Thoracic aorta (tissue), 2 donors: ENCODE results near the gene FAM171A1. TPM values are rescaled to one million over a fixed set of nuclear protein-coding genes. Genes with fewer than 3 reads are reported as not detected.

Experiments used
- ATAC-seq: fragments of 150-250 bp; one replicate; pipeline ENCODE4 v1.8.0; 2017; ENCODE audit warnings: low read depth; ENCODE audit not compliant: insufficient number of reproducible peaks, low FRiP score
- DNase-seq: peaks from one replicate; pipeline ENCODE4 v3.0.0-alpha.2; 2020; ENCODE audit warnings: low spot score
- H3K27ac ChIP-seq, 2 donors: fragments of 200-600 bp; sonication (generic); 1 replicate in 1 of 2; 2 replicates in 1 of 2; pipeline ENCODE4 v1.5.1; 2016; ENCODE audit warnings: mild to moderate bottlenecking in 2 of 2, moderate library complexity in 2 of 2
- H3K27me3 ChIP-seq: fragments of 200-600 bp; sonication (generic); replicated peaks from 2 replicates; pipeline ENCODE4 v1.6.0; 2016; ENCODE audit warnings: mild to moderate bottlenecking; ENCODE audit not compliant: insufficient read depth
- H3K36me3 ChIP-seq: fragments of 200-600 bp; sonication (generic); one replicate; pipeline ENCODE4 v1.5.1; 2016
- H3K4me1 ChIP-seq, 2 donors: fragments of 200-600 bp; sonication (generic); 1 replicate in 1 of 2; 2 replicates in 1 of 2; pipeline versions ENCODE4 v1.5.1 to v1.6.0; 2016; ENCODE audit warnings: low read depth in 2 of 2, mild to moderate bottlenecking in 1 of 2; ENCODE audit not compliant: control insufficient read depth in 1 of 2
- H3K4me3 ChIP-seq: fragments of 200-600 bp; sonication (generic); 2 replicates; pipeline ENCODE4 v1.5.1; 2016; ENCODE audit warnings: mild to moderate bottlenecking
- H3K9me3 ChIP-seq: fragments of 200-600 bp; sonication (generic); 2 replicates; pipeline ENCODE4 v1.5.1; 2016
- total RNA-seq, 2 donors: library from RNA; depleted of rRNA; stranded (reverse); fragments of >200 nt; gene quantifications; one replicate each; pipeline versions ENCODE4 v1.1.0 to v1.2.3, GENCODE V29; 2016
- TF ChIP-seq, protein P1 (sequence below): fragments of 200-600 bp; sonication (generic); IDR thresholded peaks from one replicate; pipeline ENCODE4 v1.5.1; 2019; ENCODE audit warnings: antibody characterized with exemption

Gene FAM171A1
- total RNA-seq, 2 donors from 2014 or later, result 14.8 to 28.7 TPM

DNA sequence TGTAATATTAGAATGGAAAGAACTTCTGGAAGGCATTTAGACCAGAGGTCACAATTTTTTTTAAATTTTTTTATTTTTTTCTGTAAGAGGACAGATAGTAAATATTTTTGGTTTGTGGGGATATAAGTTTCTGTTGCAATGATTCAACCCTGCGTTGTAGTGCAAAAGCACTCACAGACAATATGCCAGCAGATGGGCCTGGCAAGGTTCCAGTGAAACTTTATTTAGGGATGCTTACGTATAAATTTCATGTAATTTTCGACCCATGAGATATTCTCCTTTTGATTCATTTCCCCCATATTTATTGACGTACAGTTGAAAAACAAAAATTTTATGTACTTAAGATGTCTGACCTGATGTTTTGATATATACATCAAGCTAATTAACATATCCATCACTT lies 129.8 kb downstream of the FAM171A1 start:
- ATAC-seq (no peak), DNase-seq (no peak)
- Histone ChIP-seq H3K27ac (no peak overlapping the region), H3K4me1 (peaks cover 0 to 14% of the 10 kb centered on the region in 2 donors), H3K4me3 (no peak overlapping the region), H3K9me3 (no peaks in the 10 kb centered on the region), H3K27me3 (no peaks in the 10 kb centered on the region), H3K36me3 (no peaks in the 10 kb centered on the region)
- TF ChIP-seq, protein P1, sequence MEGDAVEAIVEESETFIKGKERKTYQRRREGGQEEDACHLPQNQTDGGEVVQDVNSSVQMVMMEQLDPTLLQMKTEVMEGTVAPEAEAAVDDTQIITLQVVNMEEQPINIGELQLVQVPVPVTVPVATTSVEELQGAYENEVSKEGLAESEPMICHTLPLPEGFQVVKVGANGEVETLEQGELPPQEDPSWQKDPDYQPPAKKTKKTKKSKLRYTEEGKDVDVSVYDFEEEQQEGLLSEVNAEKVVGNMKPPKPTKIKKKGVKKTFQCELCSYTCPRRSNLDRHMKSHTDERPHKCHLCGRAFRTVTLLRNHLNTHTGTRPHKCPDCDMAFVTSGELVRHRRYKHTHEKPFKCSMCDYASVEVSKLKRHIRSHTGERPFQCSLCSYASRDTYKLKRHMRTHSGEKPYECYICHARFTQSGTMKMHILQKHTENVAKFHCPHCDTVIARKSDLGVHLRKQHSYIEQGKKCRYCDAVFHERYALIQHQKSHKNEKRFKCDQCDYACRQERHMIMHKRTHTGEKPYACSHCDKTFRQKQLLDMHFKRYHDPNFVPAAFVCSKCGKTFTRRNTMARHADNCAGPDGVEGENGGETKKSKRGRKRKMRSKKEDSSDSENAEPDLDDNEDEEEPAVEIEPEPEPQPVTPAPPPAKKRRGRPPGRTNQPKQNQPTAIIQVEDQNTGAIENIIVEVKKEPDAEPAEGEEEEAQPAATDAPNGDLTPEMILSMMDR, result no peak

GRCh38 chr10:15238555-15239335 lies 132.3 kb downstream of the FAM171A1 start:
- ATAC-seq (no peak), DNase-seq (no peak)
- Histone ChIP-seq H3K36me3 (no peaks in the 10 kb centered on the region), H3K4me3 (no peak overlapping the region), H3K27ac (no peak overlapping the region), H3K4me1 (peaks cover 0 to 14% of the 10 kb centered on the region in 2 donors), H3K9me3 (no peaks in the 10 kb centered on the region), H3K27me3 (no peaks in the 10 kb centered on the region)
- TF ChIP-seq, protein P1, result no peak

DNA sequence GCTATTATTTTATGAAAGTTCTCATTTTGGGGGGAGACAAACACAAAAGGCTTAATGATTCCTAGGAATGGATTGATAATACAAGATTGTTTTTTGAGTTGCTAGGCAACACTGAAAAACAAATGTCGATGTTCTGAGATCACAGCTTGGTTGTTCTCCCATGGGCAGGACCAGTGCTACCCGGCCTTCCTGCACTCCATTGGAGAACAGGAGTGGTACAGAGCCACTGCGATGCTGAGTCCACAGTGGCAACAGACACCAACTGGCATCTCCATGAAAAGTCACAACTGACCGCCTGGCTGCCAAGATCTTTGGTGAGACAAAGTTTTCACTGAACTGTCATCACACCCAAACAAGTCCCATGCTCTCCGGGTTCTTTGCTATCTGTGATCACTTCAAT lies 133.7 kb downstream of the FAM171A1 start:
- Histone ChIP-seq H3K36me3 (no peaks in the 10 kb centered on the region), H3K4me1 (peaks cover 0 to 14% of the 10 kb centered on the region in 2 donors), H3K9me3 (no peaks in the 10 kb centered on the region), H3K27ac (peak overlapping the region in 1 of 2 donors; percentile 46), H3K27me3 (no peaks in the 10 kb centered on the region), H3K4me3 (no peak overlapping the region)
- TF ChIP-seq, protein P1, result no peak
- peak; percentile 76 for ATAC-seq
- peak; percentile 19 for DNase-seq

- Histone ChIP-seq H3K27ac (no peak overlapping the region), H3K4me3 (no peak overlapping the region), H3K36me3 (no peaks in the 10 kb centered on the region), H3K4me1 (peaks cover 0 to 14% of the 10 kb centered on the region in 2 donors), H3K9me3 (no peaks in the 10 kb centered on the region), H3K27me3 (no peaks in the 10 kb centered on the region)
- ATAC-seq (no peak), DNase-seq (no peak)
- TF ChIP-seq, protein P1, result no peak
Observed at GRCh38 chr10:15236340-15236739, 134.7 kb downstream of the FAM171A1 start.

DNA sequence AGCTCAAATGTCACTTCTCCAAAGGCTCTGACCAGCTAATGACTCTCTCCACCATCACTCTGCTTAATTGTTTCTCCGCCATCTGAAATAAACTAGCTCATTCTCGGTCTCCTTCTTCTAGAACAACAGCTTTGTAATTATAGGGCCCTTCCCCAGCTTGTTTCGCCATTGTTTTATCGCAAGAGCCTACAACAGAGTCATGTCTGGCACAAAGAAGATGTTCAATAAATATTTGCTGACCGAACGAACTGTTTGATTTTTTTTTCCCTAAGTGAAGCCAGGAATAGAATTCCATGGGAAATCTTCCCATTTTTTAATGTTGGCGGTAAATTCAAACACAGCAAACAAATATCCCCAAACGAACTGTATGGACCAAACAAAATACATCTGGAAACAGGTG lies 138.8 kb downstream of the FAM171A1 start:
- Histone ChIP-seq H3K27ac (no peak overlapping the region), H3K36me3 (no peaks in the 10 kb centered on the region), H3K4me3 (no peak overlapping the region), H3K27me3 (no peaks in the 10 kb centered on the region), H3K4me1 (peaks cover 0 to 6% of the 10 kb centered on the region in 2 donors), H3K9me3 (no peaks in the 10 kb centered on the region)
- DNase-seq (no peak), ATAC-seq (no peak)
- TF ChIP-seq, protein P1, result no peak
